Measurements from ENCODE around the gene UMODL1.

The UMODL1 gene

GRCh38 chr21:42153046-42153686 is 82.0 kb downstream of the UMODL1 start:
- DNase-seq: no peak

- no peak for DNase-seq
Measured at GRCh38 chr21:42153746-42154145, 82.6 kb downstream of the UMODL1 start.

GRCh38 chr21:42154237-42155044 is 83.3 kb downstream of the UMODL1 start:
- DNase-seq: no peak

GRCh38 chr21:42155045-42155855 is 84.1 kb downstream of the UMODL1 start:
- no peak for DNase-seq

- no peak for DNase-seq
Measured at GRCh38 chr21:42156690-42157605, 85.8 kb downstream of the UMODL1 start.

GRCh38 chr21:42157606-42158310 is 86.6 kb downstream of the UMODL1 start:
- DNase-seq: no peak

- no peak for DNase-seq
Measured at GRCh38 chr21:42158846-42159245, 87.7 kb downstream of the UMODL1 start.

GRCh38 chr21:42159560-42160110 is 88.5 kb downstream of the UMODL1 start:
- no peak for DNase-seq

- no peak for DNase-seq
Measured at GRCh38 chr21:42160111-42160721, 89.1 kb downstream of the UMODL1 start.

- no peak for DNase-seq
Measured at GRCh38 chr21:42160765-42161164, 89.6 kb downstream of the UMODL1 start.

- no peak for DNase-seq
Measured at GRCh38 chr21:42161401-42161955, 90.4 kb downstream of the UMODL1 start.

GRCh38 chr21:42161956-42162681 is 91.0 kb downstream of the UMODL1 start:
- DNase-seq: peak; percentile 55

GRCh38 chr21:42162831-42163510 is 91.9 kb downstream of the UMODL1 start:
- no peak for DNase-seq

- no peak for DNase-seq
Measured at GRCh38 chr21:42163511-42163863, 92.4 kb downstream of the UMODL1 start.

GRCh38 chr21:42164064-42164789 is 93.1 kb downstream of the UMODL1 start:
- DNase-seq: peak; percentile 61

GRCh38 chr21:42164818-42165217 is 93.7 kb downstream of the UMODL1 start:
- no peak for DNase-seq

GRCh38 chr21:42165901-42166300 is 94.8 kb downstream of the UMODL1 start:
- no peak for DNase-seq

- no peak for DNase-seq
Measured at GRCh38 chr21:42169758-42170157, 98.6 kb downstream of the UMODL1 start.

All from GDM1 (cell line).